ENCODE results near the gene SALL1. TPM values are rescaled to one million over a fixed set of nuclear protein-coding genes. Genes with fewer than 3 reads are reported as not detected.

The SALL1 gene
- total and polyA plus RNA-seq, 3 experiments from 2014 or later, result not detected

DNA sequence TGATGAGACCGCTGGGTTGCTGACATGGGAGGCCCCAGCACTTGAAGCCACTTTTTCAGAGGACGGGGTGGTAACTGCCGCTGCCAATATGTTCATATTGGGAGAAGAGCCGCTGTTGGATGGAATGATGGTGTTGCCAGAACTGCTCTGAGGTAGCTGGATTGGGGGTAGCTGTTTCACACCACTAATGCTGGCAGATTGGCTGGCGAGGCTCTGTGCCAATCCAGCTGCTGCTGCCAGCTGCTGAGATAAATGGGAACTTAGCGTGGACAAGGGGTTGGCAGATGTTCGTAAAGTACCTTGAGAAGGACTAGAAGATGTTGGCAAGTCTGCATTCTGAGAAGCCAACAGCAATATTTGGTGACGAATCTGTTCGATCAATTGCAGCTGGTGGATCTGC is 10.0 kb downstream of the SALL1 start:
- DNase-seq, result no peak
- POLR2A ChIA-PET, result no interaction called here
- H3K4me3 ChIP-seq (ENCODE audit: low read length), result no peak overlapping the region
- H3K4me1 ChIP-seq (ENCODE audit: insufficient read depth, low read length), result no peaks in the 10 kb centered on the region
- CTCF ChIA-PET, result no interaction called here
- no peak overlapping the region for H3K4me3 Mint-ChIP-seq
- peaks cover 5 to 8% of the 10 kb centered on the region in 2 donors for H3K27me3 Mint-ChIP-seq
- H3K27ac Mint-ChIP-seq, result no peak overlapping the region
- H3K9me3 Mint-ChIP-seq, result peaks cover 2 to 14% (median 6%) of the 10 kb centered on the region in 5 donors
- H3K4me1 Mint-ChIP-seq, result no peaks in the 10 kb centered on the region
- no peaks in the 10 kb centered on the region for H3K9me3 ChIP-seq (ENCODE audit: low read length)
- H3K36me3 Mint-ChIP-seq, result no peaks in the 10 kb centered on the region
- H3K27me3 ChIP-seq (ENCODE audit: insufficient read depth, low read length, poor library complexity, severe bottlenecking), result no peaks in the 10 kb centered on the region
- H3K27ac ChIP-seq (ENCODE audit: low read depth, low read length), result no peak overlapping the region
- no peaks in the 10 kb centered on the region for H3K36me3 ChIP-seq (ENCODE audit: insufficient read depth, low read length)

GRCh38 chr16:51140112-51140511 is 11.0 kb downstream of the SALL1 start:
- Mint-ChIP-seq H3K4me1 (no peaks in the 10 kb centered on the region), H3K4me3 (no peak overlapping the region), H3K27ac (no peak overlapping the region), H3K9me3 (peaks cover 2 to 16% (median 7%) of the 10 kb centered on the region in 5 donors), H3K36me3 (no peaks in the 10 kb centered on the region), H3K27me3 (peaks cover 9 to 10% of the 10 kb centered on the region in 2 donors)
- Histone ChIP-seq H3K27ac (ENCODE audit: low read depth, low read length) (no peak overlapping the region), H3K4me1 (ENCODE audit: insufficient read depth, low read length) (no peaks in the 10 kb centered on the region), H3K9me3 (ENCODE audit: low read length) (no peaks in the 10 kb centered on the region), H3K27me3 (ENCODE audit: insufficient read depth, low read length, poor library complexity, severe bottlenecking) (no peaks in the 10 kb centered on the region), H3K36me3 (ENCODE audit: insufficient read depth, low read length) (no peaks in the 10 kb centered on the region), H3K4me3 (ENCODE audit: low read length) (no peak overlapping the region)
- ChIA-PET CTCF (no interaction called here), POLR2A (no interaction called here)
- no peak for DNase-seq

GRCh38 chr16:51139568-51139967 is 11.5 kb downstream of the SALL1 start:
- ChIA-PET CTCF (no interaction called here), POLR2A (no interaction called here)
- H3K27ac ChIP-seq (ENCODE audit: low read depth, low read length), result no peak overlapping the region
- Mint-ChIP-seq H3K4me1 (no peaks in the 10 kb centered on the region), H3K27me3 (peaks cover 11 to 12% of the 10 kb centered on the region in 2 donors), H3K9me3 (peaks cover 2 to 17% (median 7%) of the 10 kb centered on the region in 5 donors), H3K36me3 (no peaks in the 10 kb centered on the region), H3K27ac (no peak overlapping the region), H3K4me3 (no peak overlapping the region)
- no peaks in the 10 kb centered on the region for H3K27me3 ChIP-seq (ENCODE audit: insufficient read depth, low read length, poor library complexity, severe bottlenecking)
- DNase-seq, result no peak
- no peaks in the 10 kb centered on the region for H3K4me1 ChIP-seq (ENCODE audit: insufficient read depth, low read length)
- H3K36me3 ChIP-seq (ENCODE audit: insufficient read depth, low read length), result no peaks in the 10 kb centered on the region
- no peak overlapping the region for H3K4me3 ChIP-seq (ENCODE audit: low read length)
- no peaks in the 10 kb centered on the region for H3K9me3 ChIP-seq (ENCODE audit: low read length)

DNA sequence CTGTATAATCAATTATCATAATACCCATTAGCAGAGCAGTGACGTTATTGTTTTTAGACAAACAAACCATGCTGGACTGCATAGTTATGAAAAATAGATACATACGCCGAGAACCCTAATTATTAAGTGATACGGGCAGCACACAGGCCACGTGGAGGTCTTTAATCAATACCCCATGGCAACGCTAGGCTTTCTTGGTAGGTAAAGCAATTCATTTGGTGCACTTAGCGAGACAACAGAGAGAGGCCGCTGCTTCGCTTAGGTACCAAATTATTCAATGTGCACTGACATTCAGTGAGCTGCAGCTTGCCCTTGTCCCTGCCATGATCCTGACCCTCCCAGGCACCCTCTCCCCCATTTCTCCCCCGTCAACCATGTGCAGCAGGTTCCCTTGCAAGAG is 12.9 kb downstream of the SALL1 start:
- Mint-ChIP-seq H3K9me3 (peaks cover 2 to 21% (median 7%) of the 10 kb centered on the region in 5 donors), H3K36me3 (no peaks in the 10 kb centered on the region), H3K27ac (no peak overlapping the region), H3K4me1 (no peaks in the 10 kb centered on the region), H3K4me3 (no peak overlapping the region), H3K27me3 (peaks cover 18 to 20% of the 10 kb centered on the region in 2 donors)
- ChIA-PET CTCF (no interaction called here), POLR2A (no interaction called here)
- no peak overlapping the region for H3K27ac ChIP-seq (ENCODE audit: low read depth, low read length)
- no peaks in the 10 kb centered on the region for H3K27me3 ChIP-seq (ENCODE audit: insufficient read depth, low read length, poor library complexity, severe bottlenecking)
- H3K4me1 ChIP-seq (ENCODE audit: insufficient read depth, low read length), result no peaks in the 10 kb centered on the region
- no peak overlapping the region for H3K4me3 ChIP-seq (ENCODE audit: low read length)
- H3K36me3 ChIP-seq (ENCODE audit: insufficient read depth, low read length), result no peaks in the 10 kb centered on the region
- DNase-seq, result no peak
- no peaks in the 10 kb centered on the region for H3K9me3 ChIP-seq (ENCODE audit: low read length)

DNA sequence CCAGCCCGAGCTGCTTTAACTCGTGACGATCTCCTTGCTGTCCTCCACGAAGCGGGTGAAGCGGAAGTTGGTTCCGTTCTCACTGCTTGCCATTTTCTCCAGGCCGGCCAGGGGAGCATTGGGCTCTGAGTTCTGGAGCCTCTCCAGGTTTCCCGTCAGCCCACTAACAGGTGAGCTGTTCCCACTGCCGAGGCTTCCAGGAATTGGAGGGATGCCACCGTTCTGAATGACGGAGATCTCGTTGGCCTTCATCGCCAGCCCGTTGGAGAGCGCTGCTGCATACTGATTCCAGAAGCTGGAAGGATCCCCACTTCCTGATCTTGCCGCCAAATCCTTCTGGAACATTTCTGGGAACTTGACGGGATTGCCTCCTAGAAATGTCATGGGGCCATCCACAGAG is 14.0 kb downstream of the SALL1 start:
- Histone ChIP-seq H3K36me3 (ENCODE audit: insufficient read depth, low read length) (no peaks in the 10 kb centered on the region), H3K9me3 (ENCODE audit: low read length) (no peaks in the 10 kb centered on the region), H3K4me1 (ENCODE audit: insufficient read depth, low read length) (no peaks in the 10 kb centered on the region), H3K27me3 (ENCODE audit: insufficient read depth, low read length, poor library complexity, severe bottlenecking) (no peaks in the 10 kb centered on the region), H3K4me3 (ENCODE audit: low read length) (no peak overlapping the region), H3K27ac (ENCODE audit: low read depth, low read length) (no peak overlapping the region)
- no peaks in the 10 kb centered on the region for H3K36me3 Mint-ChIP-seq
- ChIA-PET POLR2A (no interaction called here), CTCF (no interaction called here)
- H3K27me3 Mint-ChIP-seq, result peaks cover 18 to 25% of the 10 kb centered on the region in 2 donors
- no peak overlapping the region for H3K4me3 Mint-ChIP-seq
- no peak for DNase-seq
- no peak overlapping the region for H3K27ac Mint-ChIP-seq
- peaks cover 2 to 21% (median 7%) of the 10 kb centered on the region in 5 donors for H3K9me3 Mint-ChIP-seq
- no peaks in the 10 kb centered on the region for H3K4me1 Mint-ChIP-seq

DNA sequence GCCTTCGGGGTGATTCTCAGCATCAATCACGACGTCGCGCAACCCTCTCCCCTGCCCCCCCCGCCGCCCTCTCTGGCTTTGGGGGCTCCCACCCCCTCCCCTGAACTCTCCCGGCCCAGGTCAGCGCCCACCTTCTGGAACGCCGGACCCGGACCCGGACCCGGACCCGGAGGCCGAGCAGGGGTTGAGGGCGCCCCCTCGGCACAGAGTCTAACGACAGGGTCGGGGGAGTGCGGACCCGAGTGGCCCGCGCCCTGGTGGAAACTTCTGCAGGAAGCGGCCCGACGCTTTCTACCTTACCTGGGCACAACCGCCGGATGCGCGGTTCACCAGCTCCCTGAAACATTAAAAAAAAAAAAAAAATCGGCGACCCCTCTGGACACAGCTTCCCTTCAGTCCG is 16.2 kb downstream of the SALL1 start:
- Histone ChIP-seq H3K4me3 (ENCODE audit: low read length) (no peak overlapping the region), H3K27ac (ENCODE audit: low read depth, low read length) (no peak overlapping the region), H3K36me3 (ENCODE audit: insufficient read depth, low read length) (no peaks in the 10 kb centered on the region), H3K4me1 (ENCODE audit: insufficient read depth, low read length) (no peaks in the 10 kb centered on the region), H3K9me3 (ENCODE audit: low read length) (no peaks in the 10 kb centered on the region), H3K27me3 (ENCODE audit: insufficient read depth, low read length, poor library complexity, severe bottlenecking) (no peaks in the 10 kb centered on the region)
- no peak overlapping the region for H3K27ac Mint-ChIP-seq
- DNase-seq, result no peak
- ChIA-PET POLR2A (no interaction called here), CTCF (no interaction called here)
- H3K4me1 Mint-ChIP-seq, result no peaks in the 10 kb centered on the region
- no peak overlapping the region for H3K4me3 Mint-ChIP-seq
- peaks cover 2 to 19% (median 7%) of the 10 kb centered on the region in 5 donors for H3K9me3 Mint-ChIP-seq
- H3K27me3 Mint-ChIP-seq, result peaks cover 20 to 25% of the 10 kb centered on the region in 2 donors
- no peaks in the 10 kb centered on the region for H3K36me3 Mint-ChIP-seq

- H3K27me3 ChIP-seq (ENCODE audit: insufficient read depth, low read length, poor library complexity, severe bottlenecking), result no peaks in the 10 kb centered on the region
- H3K9me3 Mint-ChIP-seq, result peaks cover 2 to 17% (median 7%) of the 10 kb centered on the region in 5 donors
- no peaks in the 10 kb centered on the region for H3K36me3 ChIP-seq (ENCODE audit: insufficient read depth, low read length)
- H3K4me3 ChIP-seq (ENCODE audit: low read length), result no peak overlapping the region
- POLR2A ChIA-PET, result no interaction called here
- CTCF ChIA-PET, result no interaction called here
- H3K27me3 Mint-ChIP-seq, result peaks cover 20 to 25% of the 10 kb centered on the region in 2 donors
- no peak overlapping the region for H3K27ac ChIP-seq (ENCODE audit: low read depth, low read length)
- no peak overlapping the region for H3K27ac Mint-ChIP-seq
- H3K4me1 Mint-ChIP-seq, result no peaks in the 10 kb centered on the region
- no peaks in the 10 kb centered on the region for H3K4me1 ChIP-seq (ENCODE audit: insufficient read depth, low read length)
- DNase-seq, result no peak
- H3K4me3 Mint-ChIP-seq, result no peak overlapping the region
- H3K36me3 Mint-ChIP-seq, result no peaks in the 10 kb centered on the region
- H3K9me3 ChIP-seq (ENCODE audit: low read length), result no peaks in the 10 kb centered on the region
Observed at GRCh38 chr16:51134269-51134812, 16.7 kb downstream of the SALL1 start.

- H3K9me3 ChIP-seq (ENCODE audit: low read length), result no peaks in the 10 kb centered on the region
- no peaks in the 10 kb centered on the region for H3K27me3 ChIP-seq (ENCODE audit: insufficient read depth, low read length, poor library complexity, severe bottlenecking)
- no peaks in the 10 kb centered on the region for H3K4me1 ChIP-seq (ENCODE audit: insufficient read depth, low read length)
- H3K4me3 ChIP-seq (ENCODE audit: low read length), result no peak overlapping the region
- H3K4me3 Mint-ChIP-seq, result no peak overlapping the region
- H3K27ac Mint-ChIP-seq, result no peak overlapping the region
- no peaks in the 10 kb centered on the region for H3K36me3 ChIP-seq (ENCODE audit: insufficient read depth, low read length)
- H3K9me3 Mint-ChIP-seq, result peaks cover 2 to 14% (median 7%) of the 10 kb centered on the region in 5 donors
- H3K36me3 Mint-ChIP-seq, result no peaks in the 10 kb centered on the region
- ChIA-PET CTCF (no interaction called here), POLR2A (no interaction called here)
- peaks cover 22 to 25% of the 10 kb centered on the region in 2 donors for H3K27me3 Mint-ChIP-seq
- H3K4me1 Mint-ChIP-seq, result no peaks in the 10 kb centered on the region
- no peak overlapping the region for H3K27ac ChIP-seq (ENCODE audit: low read depth, low read length)
- DNase-seq, result no peak
Observed at GRCh38 chr16:51133688-51134087, 17.4 kb downstream of the SALL1 start.

- CTCF ChIA-PET, result no interaction called here
Observed at GRCh38 chr16:51133183-51133582, 17.9 kb downstream of the SALL1 start.

More at GRCh38 chr16:51133183-51133582, 17.9 kb downstream of the SALL1 start:
- Mint-ChIP-seq H3K4me1 (no peaks in the 10 kb centered on the region), H3K27me3 (peaks cover 23 to 25% of the 10 kb centered on the region in 2 donors), H3K36me3 (no peaks in the 10 kb centered on the region), H3K4me3 (no peak overlapping the region), H3K9me3 (peaks cover 0 to 11% (median 3%) of the 10 kb centered on the region in 5 donors), H3K27ac (no peak overlapping the region)
- POLR2A ChIA-PET, result no interaction called here
- Histone ChIP-seq H3K27ac (ENCODE audit: low read depth, low read length) (no peak overlapping the region), H3K36me3 (ENCODE audit: insufficient read depth, low read length) (no peaks in the 10 kb centered on the region), H3K27me3 (ENCODE audit: insufficient read depth, low read length, poor library complexity, severe bottlenecking) (no peaks in the 10 kb centered on the region), H3K9me3 (ENCODE audit: low read length) (no peaks in the 10 kb centered on the region), H3K4me3 (ENCODE audit: low read length) (no peak overlapping the region), H3K4me1 (ENCODE audit: insufficient read depth, low read length) (no peaks in the 10 kb centered on the region)
- DNase-seq, result no peak

All from CD8-positive, alpha-beta memory T cell (primary cell).